GM21786 (cell line): ENCODE data around the gene IFT74.

Source experiments
- ATAC-seq: cut with Tn5 transposase; IDR thresholded peaks from one replicate; pipeline ENCODE4 v1.9.1; 2021; ENCODE audit not compliant: unreplicated experiment

IFT74 gene

GRCh38 chr9:26973989-26974388, 17.8 kb downstream of the IFT74 start:
- ATAC-seq: no peak

- ATAC-seq: no peak
Observed at GRCh38 chr9:26974927-26975326, 18.7 kb downstream of the IFT74 start.

DNA sequence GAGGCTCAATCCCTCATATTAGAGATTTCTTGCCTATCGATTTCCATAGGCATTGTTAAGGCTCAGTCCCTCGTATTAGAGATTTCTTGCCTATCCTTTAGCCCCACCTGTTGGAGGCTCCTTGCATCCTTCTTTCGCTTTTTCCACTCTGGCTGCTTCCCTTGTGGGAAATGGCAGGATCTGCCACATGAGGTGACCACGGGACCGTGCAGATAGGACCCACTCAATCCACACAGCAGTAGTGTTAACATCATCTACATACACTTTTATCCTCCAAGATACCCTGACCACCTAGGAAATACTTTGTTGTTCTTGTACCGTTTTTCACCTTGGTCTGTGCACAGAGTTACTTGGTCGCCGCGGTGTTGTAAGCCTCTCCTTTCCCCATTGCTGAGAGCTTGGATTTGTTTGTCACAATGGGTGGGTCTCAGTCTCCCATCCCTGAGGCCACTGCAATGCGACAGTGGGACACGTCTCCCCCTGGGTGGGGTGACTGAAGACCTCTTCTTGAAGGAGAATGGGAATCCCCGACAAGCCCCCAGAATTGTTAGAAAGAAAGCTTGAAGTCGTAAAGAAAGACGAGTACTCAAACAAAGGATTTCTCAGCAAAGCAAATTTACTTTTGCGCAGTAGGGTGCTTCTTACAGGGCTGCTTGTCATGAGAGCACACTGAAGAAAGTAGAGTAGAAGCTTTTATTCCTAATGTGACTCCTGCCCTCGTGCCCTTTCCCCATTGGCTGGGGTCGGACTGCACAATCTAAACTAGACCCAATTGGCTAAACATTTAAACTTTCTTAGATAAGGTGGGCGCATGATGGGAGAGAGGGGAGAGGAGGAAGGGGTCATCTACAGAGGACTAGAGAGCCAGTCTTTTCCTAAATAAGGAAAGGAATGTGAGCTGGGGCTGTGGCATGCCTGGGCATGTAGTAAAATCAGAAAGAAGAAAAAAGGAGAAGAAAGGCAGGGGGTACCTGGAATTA, 19.8 kb downstream of the IFT74 start:
- no peak for ATAC-seq

GRCh38 chr9:26983340-26983739, 27.1 kb downstream of the IFT74 start:
- ATAC-seq: peak; percentile 93

- no peak for ATAC-seq
Observed at GRCh38 chr9:26995810-26996209, 39.6 kb downstream of the IFT74 start.

DNA sequence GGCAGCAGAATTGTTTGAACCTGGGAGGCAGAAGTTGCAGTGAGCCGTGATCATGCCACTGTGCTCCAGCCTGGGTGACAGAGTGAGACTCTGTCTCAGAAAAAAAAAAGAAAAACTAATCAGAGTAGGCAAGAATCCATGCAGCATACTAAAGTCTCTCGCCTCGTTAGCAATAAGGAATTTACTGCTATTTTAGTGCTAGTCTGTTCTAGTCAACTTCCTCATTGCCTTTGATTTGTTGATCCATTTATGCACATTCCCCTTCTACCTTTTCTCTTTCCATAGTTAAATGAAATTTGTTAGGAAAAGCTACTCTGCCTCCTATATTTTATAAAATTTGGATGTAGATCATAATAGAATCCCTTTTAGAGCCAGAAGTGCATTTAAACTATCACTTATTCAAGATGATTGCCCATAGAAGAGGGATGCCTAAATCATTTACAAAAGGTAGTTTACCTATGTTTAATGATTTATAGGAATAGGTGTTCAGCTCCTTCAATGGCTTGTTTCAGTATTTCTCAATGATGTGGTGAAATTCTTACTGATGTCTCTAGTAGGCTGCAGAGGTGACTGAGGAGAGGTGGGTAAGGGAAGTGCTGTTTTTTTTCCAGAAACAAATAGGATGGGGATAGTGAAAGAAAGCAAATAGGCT, 47.3 kb downstream of the IFT74 start:
- no peak for ATAC-seq

DNA sequence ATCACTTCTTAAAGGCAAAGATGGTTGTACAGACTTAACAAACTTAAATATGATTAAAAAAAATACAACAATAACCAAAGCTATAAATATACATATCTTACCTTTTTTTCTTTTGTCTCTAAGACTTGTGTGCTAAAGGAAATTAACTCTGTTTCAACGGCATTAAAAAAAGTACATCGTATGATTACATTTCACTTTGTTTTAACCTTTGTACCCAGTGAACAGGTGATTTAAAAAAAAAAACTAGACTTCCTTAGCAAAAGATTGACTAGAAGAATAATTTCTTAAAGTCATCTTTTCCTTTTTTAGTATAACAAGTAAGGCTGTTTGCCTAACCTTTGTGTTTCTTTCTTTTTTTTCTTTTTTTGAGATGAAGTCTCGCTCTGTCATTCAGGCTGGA, 49.3 kb downstream of the IFT74 start, which contains the start of gene LRRC19:
Gene LRRC19, minus strand, starts transcription at position 182 of the 400 bp plus-strand sequence. CDS start 5,978 bp downstream, outside the sequence.
- no peak for ATAC-seq

DNA sequence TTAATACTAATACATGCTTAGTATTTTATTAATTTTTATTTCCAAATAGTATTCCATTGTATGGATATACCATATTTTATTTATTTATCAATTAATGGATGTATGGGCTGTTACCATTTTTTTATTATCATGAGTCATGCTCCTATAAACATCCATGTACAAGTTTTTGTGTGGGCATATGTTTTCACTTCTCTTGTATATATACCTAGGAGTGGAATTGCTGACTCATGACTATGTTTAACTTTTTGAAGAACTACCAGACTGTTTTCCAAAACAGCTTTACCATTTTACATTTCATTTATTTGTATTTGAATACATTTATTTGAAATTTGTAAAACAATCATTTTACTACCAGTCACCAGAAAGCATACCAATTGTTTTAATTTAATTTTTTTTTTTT, 63.4 kb downstream of the IFT74 start:
- no peak for ATAC-seq

DNA sequence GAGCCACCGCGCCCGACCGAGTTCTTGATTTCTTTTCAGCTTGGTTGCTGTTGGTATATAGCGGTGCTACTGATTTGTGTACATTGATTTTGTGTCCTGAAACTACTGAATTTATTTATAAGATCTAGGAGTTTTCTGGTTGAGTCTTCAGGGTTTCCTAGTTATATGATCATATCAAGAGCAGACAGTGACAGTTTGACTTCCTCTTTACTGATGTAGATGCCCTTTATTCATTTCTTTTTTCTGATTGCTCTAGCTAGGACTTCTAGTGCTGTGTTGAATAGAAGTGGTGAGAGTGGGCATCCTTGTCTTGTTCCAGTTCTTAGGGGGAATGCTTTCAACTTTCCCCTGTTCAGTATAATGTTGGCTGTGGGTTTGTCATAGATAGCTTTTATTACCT, 66.7 kb downstream of the IFT74 start:
- ATAC-seq: no peak

DNA sequence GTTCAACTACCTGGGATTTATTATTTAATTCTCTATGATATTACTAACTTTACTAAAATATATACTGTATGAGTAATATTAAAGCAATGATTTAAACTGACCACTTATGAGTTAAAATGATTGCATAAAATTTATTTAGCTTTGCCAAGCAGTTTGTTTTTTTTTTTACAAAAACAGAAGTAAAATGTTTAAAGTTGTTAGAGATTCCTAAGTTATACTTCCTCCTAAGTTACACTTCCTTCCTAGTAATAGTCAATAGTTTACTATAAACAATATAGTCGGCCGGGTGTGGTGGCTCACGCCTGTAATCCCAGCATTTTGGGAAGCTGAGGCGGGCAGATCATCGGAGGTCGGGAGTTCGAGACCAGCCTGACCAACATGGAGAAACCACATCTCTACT, 73.0 kb downstream of the IFT74 start:
- ATAC-seq: no peak

- ATAC-seq: peak; percentile 81
Observed at GRCh38 chr9:27033815-27034403, 77.7 kb downstream of the IFT74 start.

- ATAC-seq: no peak
Observed at GRCh38 chr9:27037499-27037898, 81.3 kb downstream of the IFT74 start.

- no peak for ATAC-seq
Observed at GRCh38 chr9:27041746-27042145, 85.5 kb downstream of the IFT74 start.

DNA sequence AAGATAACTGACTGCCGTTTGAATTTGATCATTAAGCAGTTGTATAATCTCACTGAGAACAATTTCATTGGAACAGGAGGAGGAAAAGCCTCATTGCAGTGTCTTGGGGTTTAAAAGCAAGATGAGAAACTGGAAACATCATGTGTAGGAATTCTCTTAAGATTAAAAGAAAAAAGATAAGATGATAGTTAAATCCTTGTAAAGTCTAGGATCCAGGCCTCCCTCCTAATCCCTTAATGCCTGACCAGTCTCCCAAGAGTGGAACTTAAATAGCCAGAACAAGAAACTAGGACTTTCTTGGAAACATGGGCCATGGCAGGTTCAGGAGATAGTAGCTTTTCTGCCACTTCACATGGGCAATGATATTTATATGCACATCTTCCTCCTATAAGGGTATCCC, 86.3 kb downstream of the IFT74 start:
- no peak for ATAC-seq

GRCh38 chr9:27043176-27043575, 87.0 kb downstream of the IFT74 start:
- ATAC-seq: no peak

DNA sequence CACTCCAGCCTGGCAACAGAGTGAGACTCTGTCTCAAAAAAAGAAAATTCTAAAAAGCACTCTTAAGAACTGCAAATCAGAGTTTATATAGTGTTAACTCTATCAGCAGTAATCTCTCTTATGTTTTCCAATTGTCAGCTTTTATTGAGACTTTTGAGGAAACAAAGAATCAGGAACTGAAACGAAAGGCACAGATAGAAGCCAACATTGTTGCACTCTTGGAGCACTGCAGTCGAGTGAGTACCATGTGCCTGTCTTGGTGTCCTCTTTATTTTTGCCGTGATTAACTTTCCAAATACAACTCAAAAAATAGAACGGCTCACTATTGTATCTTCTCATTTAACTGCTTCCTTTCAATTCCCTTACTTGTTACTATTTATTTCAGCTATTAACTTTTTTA, 90.9 kb downstream of the IFT74 start:
- no peak for ATAC-seq

DNA sequence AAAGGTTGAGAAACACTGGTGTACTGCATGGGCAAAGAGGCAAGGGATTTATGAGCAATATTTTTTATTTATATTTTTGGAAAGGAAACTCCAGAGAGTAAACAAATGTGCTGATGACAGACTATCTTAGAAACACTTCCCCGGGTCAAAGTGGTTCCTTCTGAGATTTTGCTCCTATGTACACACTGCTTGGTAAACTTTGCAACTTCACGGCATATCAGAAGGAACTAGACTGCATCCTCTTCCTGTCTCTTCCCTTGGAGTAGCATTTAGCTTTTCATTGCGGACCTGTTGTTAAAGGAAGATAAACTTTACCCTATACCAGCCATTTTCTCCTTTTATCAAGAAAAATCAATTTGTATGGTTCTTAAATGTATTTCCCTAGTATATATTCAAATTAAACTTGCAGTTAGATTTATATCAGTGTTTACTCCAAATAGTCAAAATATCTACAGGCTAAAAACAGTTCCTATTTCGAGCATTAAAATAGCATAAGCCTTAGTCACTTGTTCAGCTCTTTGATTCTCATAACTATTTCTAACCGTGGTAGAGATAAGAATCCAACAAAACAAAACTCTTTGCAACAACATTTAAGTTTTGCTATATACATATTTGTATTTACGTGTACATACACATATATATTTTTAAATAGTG, 97.3 kb downstream of the IFT74 start:
- ATAC-seq: no peak

DNA sequence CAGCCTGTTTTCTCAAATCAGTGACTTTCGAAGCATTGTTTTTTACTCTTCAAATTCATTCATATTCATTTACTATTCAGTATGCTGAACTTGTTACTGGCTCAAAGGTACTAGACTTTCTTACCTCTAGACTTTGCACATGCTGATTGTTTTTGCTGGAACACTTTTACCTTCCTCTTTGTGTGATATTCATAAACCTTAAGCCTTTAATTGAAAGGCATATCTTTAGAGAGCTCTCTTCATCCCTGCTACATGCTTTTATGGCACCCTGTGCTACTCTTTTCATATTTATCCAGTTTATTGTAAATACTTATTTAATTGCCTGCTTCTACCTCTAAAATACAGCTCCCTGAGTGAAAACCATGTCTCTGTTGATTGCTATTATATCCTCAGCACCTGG, 97.9 kb downstream of the IFT74 start:
- no peak for ATAC-seq

DNA sequence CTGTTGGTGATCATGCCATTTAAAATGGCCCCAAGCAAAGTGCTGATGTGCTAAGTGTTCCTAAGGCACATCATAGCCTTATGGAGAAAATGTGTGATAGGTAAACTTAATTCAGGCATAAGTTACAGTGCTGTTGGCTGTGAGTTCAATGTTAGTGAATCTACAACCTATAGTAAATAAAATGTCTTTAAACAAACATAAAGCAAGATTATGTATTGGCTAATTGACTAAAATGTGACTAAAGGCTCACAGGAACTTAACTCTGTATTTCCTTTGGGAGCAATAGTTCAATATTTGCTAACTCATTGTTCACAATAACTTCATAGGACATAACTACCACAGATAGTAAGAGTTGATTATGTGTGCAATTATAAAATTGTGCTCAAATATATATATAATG, 98.6 kb downstream of the IFT74 start:
- no peak for ATAC-seq

DNA sequence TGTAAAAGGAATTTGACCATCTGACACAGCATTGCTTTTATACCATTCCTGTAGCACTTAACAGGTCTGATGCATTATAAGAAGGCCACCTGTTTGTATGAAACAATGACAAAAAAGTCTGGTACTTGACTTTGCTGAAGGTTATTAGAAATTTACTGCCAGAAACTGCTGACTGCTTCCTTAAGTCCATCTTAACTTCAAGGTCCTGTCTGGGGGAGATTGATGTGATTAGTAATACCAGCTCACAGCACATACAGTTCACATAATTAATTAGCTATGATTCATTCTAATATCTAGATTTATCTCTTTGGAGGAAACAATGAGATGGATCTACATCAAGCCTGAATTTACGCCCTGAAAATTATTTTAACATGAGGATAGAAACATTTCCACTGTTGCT, 103.2 kb downstream of the IFT74 start:
- no peak for ATAC-seq

DNA sequence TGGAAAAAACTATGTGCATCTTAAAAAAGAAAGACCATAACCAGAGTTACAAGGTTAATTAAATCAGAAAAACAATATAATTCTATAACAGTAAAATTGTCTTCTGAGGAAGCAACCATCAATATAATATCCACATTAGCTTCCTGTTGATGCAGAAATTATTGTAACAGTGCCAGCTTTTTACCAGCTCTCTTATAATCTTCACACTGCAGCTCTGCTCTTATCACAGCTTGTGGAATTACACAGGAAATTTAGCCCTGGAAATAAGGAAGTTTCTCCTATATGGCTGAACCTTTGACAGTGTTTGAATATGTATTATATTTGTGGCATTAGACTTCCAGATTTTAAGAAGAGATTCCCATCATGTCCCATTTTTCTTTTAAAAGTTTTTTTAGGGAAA, 103.7 kb downstream of the IFT74 start:
- ATAC-seq: no peak
